HepG2 (cell line): ENCODE results near the gene CLCN2. TPM values are rescaled to one million over a fixed set of nuclear protein-coding genes. Genes with fewer than 3 reads are reported as not detected.

Source experiments
- ATRX ChIP-seq: sonication (generic); formaldehyde crosslinking; IDR thresholded peaks from 2 replicates; pipeline ENCODE4 v1.4.0; 2020; ENCODE audit warnings: missing genetic modification reagents, borderline replicate concordance
- EED ChIP-seq: sonication (generic); formaldehyde crosslinking; IDR thresholded peaks from 2 replicates; pipeline ENCODE4 v1.5.0; 2020; ENCODE audit warnings: mild to moderate bottlenecking, missing genetic modification reagents
- ERF ChIP-seq: IDR thresholded peaks from 2 replicates; pipeline ENCODE4 v1.6.1; 2018; ENCODE audit warnings: missing biosample characterization, missing genetic modification reagents
- HDAC6 ChIP-seq: fragments of 200-600 bp; sonication (generic); IDR thresholded peaks from 2 replicates; pipeline ENCODE4 v1.7.0; 2017; ENCODE audit warnings: mild to moderate bottlenecking, antibody characterized with exemption, low read length, low read depth
- HIVEP1 ChIP-seq: sonication (generic); formaldehyde crosslinking; IDR thresholded peaks from 2 replicates; pipeline ENCODE4 v1.4.0; 2020; ENCODE audit warnings: mild to moderate bottlenecking, missing genetic modification reagents
- HOXD1 ChIP-seq: sonication (generic); formaldehyde crosslinking; IDR thresholded peaks from 2 replicates; pipeline ENCODE4 v1.5.0; 2020; ENCODE audit warnings: missing genetic modification reagents
- KLF16 ChIP-seq, 2 experiments: sonication (generic) in 1 of 2; formaldehyde crosslinking in 1 of 2; IDR thresholded peaks; 2 replicates each; pipeline versions ENCODE4 v1.6.1 to v1.8.0; 2016 to 2023; ENCODE audit warnings: missing genetic modification reagents in 2 of 2, missing compliant biosample characterization in 1 of 2
- LCORL ChIP-seq, 2 experiments: fragments of 450-650 bp in 1 of 2; sonication (generic) in 1 of 2; formaldehyde crosslinking in 1 of 2; IDR thresholded peaks; 2 replicates each; pipeline versions ENCODE4 v1.5.0 to v1.6.1; 2017 to 2020; ENCODE audit warnings: antibody characterized with exemption in 1 of 2, missing genetic modification reagents in 1 of 2
- MTA1 ChIP-seq: sonication (generic); formaldehyde crosslinking; IDR thresholded peaks from 2 replicates; pipeline ENCODE4 v1.4.0; 2020; ENCODE audit warnings: missing genetic modification reagents, mild to moderate bottlenecking, borderline replicate concordance
- MTF1 ChIP-seq: sonication (generic); formaldehyde crosslinking; IDR thresholded peaks from 2 replicates; pipeline ENCODE4 v1.5.0; 2020; ENCODE audit warnings: missing genetic modification reagents
- XBP1 ChIP-seq: sonication (generic); formaldehyde crosslinking; IDR thresholded peaks from 2 replicates; pipeline ENCODE4 v1.5.0; 2020; ENCODE audit warnings: missing genetic modification reagents
- ZFX ChIP-seq: sonication (generic); formaldehyde crosslinking; IDR thresholded peaks from 2 replicates; pipeline ENCODE4 v1.4.0; 2020; ENCODE audit warnings: mild to moderate bottlenecking, low read depth, missing genetic modification reagents, moderate library complexity
- ZKSCAN1 ChIP-seq: fragments of 150-350 bp; IDR thresholded peaks from 2 replicates; pipeline ENCODE4 v1.6.1; 2014; ENCODE audit warnings: low read length
- ZNF225 ChIP-seq: sonication (generic); formaldehyde crosslinking; IDR thresholded peaks from 2 replicates; pipeline ENCODE4 v1.4.0; 2020; ENCODE audit warnings: mild to moderate bottlenecking, missing genetic modification reagents
- ZNF264 ChIP-seq: sonication (generic); formaldehyde crosslinking; IDR thresholded peaks from 2 replicates; pipeline ENCODE4 v1.4.0; 2020; ENCODE audit warnings: missing genetic modification reagents
- ZNF317 ChIP-seq: sonication (generic); formaldehyde crosslinking; IDR thresholded peaks from 2 replicates; pipeline ENCODE4 v1.5.0; 2020; ENCODE audit warnings: mild to moderate bottlenecking, missing genetic modification reagents
- ZNF383 ChIP-seq: sonication (generic); formaldehyde crosslinking; IDR thresholded peaks from 2 replicates; pipeline ENCODE4 v1.4.0; 2020; ENCODE audit warnings: missing genetic modification reagents, mild to moderate bottlenecking, borderline replicate concordance
- ZNF556 ChIP-seq: sonication (generic); formaldehyde crosslinking; IDR thresholded peaks from 2 replicates; pipeline ENCODE4 v1.4.0; 2020; ENCODE audit warnings: mild to moderate bottlenecking, missing genetic modification reagents, borderline replicate concordance
- ZNF772 ChIP-seq: sonication (generic); formaldehyde crosslinking; IDR thresholded peaks from 2 replicates; pipeline ENCODE4 v1.5.0; 2020; ENCODE audit warnings: mild to moderate bottlenecking, missing genetic modification reagents
- ZNF780A ChIP-seq: sonication (generic); formaldehyde crosslinking; IDR thresholded peaks from 2 replicates; pipeline ENCODE4 v1.8.0; 2022; ENCODE audit warnings: mild to moderate bottlenecking, missing genetic modification reagents, moderate library complexity
- polyA plus RNA-seq, 8 experiments: library from polyadenylated mRNA; depleted of rRNA in 3 of 8; stranded (reverse) in 7 of 8; unstranded in 1 of 8; fragments of >200 nt; fragmentation: Illumina TruSeq in 4 of 8; extraction: Trizol in 4 of 8; gene quantifications; 2 replicates each; pipeline versions ENCODE4 v1.2.1 to v1.2.3, GENCODE V29; 2011 to 2016; ENCODE audit warnings: low read depth in 4 of 8, missing spikeins in 1 of 8, mixed read lengths in 1 of 8; ENCODE audit not compliant: insufficient read depth in 1 of 8
- total RNA-seq, 5 experiments: library from RNA; depleted of rRNA; stranded (reverse); fragments of >200 nt; fragmentation: Illumina TruSeq; extraction: Trizol; gene quantifications; 2 replicates each; pipeline ENCODE4 v1.2.3, GENCODE V29; 2016; ENCODE audit warnings: low read depth in 1 of 5
- TF ChIP-seq, protein P1 (sequence below): sonication (generic); formaldehyde crosslinking; IDR thresholded peaks from 2 replicates; pipeline ENCODE4 v1.5.1; 2020; ENCODE audit warnings: mild to moderate bottlenecking, missing genetic modification reagents
- TF ChIP-seq, protein P2 (sequence below): sonication (generic); formaldehyde crosslinking; IDR thresholded peaks from 2 replicates; pipeline ENCODE4 v1.4.0; 2020; ENCODE audit warnings: mild to moderate bottlenecking, missing genetic modification reagents
- TF ChIP-seq, protein P3 (sequence below): sonication (generic); formaldehyde crosslinking; IDR thresholded peaks from 2 replicates; pipeline ENCODE4 v1.8.0; 2022; ENCODE audit warnings: mild to moderate bottlenecking, missing genetic modification reagents
- TF ChIP-seq, protein P4 (sequence below): sonication (generic); formaldehyde crosslinking; IDR thresholded peaks from 2 replicates; pipeline ENCODE4 v1.8.0; 2022; ENCODE audit warnings: missing genetic modification reagents, mild to moderate bottlenecking, moderate library complexity, borderline replicate concordance

Gene CLCN2
- total and polyA plus RNA-seq, 2 of the 13 experiments (the other 11 are each of a cell fraction or from before 2014, with no cell fraction given) = 11.4 to 13.5 TPM

DNA sequence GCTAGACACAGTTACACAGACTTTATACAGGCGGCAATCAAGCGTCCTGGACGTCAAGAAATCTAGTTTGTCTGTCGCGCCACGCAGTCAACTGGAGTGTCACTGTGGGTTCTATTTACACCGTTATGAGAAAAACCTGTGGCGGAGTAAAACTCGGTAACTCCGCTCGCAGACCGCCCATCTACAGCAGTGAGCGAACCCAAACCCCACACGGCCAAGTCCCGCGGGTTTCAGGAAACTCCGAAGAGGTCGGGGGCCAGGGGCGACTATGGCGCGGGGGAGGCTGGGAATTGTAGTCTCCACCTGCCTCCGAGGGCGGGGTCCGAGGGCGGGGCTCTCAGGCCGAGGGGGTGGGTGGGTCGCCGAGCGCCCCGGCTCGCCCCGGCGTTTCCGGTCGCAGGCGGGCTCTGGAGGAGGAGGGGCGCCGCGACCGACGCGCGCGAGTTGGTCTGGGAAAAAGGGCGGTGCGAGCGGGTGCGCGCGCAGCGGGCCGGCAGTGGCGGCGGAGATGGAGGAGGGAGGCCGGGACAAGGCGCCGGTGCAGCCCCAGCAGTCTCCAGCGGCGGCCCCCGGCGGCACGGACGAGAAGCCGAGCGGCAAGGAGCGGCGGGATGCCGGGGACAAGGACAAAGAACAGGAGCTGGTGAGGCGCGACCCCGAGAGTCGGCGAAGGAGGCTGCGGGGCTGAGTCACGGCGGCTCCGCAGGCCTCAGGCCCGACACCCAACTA, 62.5 kb downstream of the CLCN2 start, which contains the start of gene PSMD2 (continued):
- TF ChIP-seq, protein P1, sequence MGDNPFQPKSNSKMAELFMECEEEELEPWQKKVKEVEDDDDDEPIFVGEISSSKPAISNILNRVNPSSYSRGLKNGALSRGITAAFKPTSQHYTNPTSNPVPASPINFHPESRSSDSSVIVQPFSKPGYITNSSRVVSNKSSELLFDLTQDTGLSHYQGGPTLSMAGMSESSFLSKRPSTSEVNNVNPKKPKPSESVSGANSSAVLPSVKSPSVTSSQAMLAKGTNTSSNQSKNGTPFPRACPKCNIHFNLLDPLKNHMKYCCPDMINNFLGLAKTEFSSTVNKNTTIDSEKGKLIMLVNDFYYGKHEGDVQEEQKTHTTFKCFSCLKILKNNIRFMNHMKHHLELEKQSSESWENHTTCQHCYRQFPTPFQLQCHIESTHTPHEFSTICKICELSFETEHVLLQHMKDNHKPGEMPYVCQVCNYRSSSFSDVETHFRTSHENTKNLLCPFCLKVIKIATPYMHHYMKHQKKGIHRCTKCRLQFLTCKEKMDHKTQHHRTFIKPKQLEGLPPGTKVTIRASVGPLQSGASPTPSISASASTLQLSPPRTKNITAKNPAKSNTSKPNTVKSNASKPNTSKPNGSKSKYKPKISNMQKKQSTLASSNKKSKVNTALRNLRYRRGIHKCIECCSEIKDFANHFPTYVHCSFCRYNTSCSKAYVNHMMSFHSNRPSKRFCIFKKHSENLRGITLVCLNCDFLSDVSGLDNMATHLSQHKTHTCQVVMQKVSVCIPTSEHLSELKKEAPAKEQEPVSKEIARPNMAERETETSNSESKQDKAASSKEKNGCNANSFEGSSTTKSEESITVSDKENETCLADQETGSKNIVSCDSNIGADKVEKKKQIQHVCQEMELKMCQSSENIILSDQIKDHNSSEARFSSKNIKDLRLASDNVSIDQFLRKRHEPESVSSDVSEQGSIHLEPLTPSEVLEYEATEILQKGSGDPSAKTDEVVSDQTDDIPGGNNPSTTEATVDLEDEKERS (CRISPR knock-in tag) = no peak
- TF ChIP-seq ATRX (CRISPR knock-in tag) (no peak), ZFX (CRISPR knock-in tag) (peak; percentile 96), ZNF264 (CRISPR knock-in tag) (no peak), ZNF225 (peak; percentile 29; the same call in 1 of the 2 replicates), ZNF780A (no peak), LCORL (IDR thresholded peaks at IDR 0.05) (no peak), LCORL (CRISPR knock-in tag; IDR thresholded peaks at IDR 0.05) (no peak), KLF16 (CRISPR knock-in tag; IDR thresholded peaks at IDR 0.05) (no peak; a peak in 1 of 4 replicates), MTA1 (no peak), ZNF383 (no peak), MTF1 (CRISPR knock-in tag) (no peak), ZNF556 (CRISPR knock-in tag) (no peak), ZNF317 (CRISPR knock-in tag) (no peak), ERF (CRISPR knock-in tag) (peak; percentile 68; the same call in 1 of the 2 replicates), HIVEP1 (no peak), EED (CRISPR knock-in tag) (no peak), HDAC6 (no peak), HOXD1 (no peak; the same call in 1 of the 2 replicates), XBP1 (CRISPR knock-in tag) (no peak), ZKSCAN1 (no peak), ZNF772 (CRISPR knock-in tag) (no peak; the same call in 1 of the 2 replicates)
- TF ChIP-seq, protein P2, sequence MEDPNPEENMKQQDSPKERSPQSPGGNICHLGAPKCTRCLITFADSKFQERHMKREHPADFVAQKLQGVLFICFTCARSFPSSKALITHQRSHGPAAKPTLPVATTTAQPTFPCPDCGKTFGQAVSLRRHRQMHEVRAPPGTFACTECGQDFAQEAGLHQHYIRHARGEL (CRISPR knock-in tag) = no peak
- TF ChIP-seq, protein P3, sequence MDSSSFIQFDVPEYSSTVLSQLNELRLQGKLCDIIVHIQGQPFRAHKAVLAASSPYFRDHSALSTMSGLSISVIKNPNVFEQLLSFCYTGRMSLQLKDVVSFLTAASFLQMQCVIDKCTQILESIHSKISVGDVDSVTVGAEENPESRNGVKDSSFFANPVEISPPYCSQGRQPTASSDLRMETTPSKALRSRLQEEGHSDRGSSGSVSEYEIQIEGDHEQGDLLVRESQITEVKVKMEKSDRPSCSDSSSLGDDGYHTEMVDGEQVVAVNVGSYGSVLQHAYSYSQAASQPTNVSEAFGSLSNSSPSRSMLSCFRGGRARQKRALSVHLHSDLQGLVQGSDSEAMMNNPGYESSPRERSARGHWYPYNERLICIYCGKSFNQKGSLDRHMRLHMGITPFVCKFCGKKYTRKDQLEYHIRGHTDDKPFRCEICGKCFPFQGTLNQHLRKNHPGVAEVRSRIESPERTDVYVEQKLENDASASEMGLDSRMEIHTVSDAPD = no peak
- TF ChIP-seq, protein P4, sequence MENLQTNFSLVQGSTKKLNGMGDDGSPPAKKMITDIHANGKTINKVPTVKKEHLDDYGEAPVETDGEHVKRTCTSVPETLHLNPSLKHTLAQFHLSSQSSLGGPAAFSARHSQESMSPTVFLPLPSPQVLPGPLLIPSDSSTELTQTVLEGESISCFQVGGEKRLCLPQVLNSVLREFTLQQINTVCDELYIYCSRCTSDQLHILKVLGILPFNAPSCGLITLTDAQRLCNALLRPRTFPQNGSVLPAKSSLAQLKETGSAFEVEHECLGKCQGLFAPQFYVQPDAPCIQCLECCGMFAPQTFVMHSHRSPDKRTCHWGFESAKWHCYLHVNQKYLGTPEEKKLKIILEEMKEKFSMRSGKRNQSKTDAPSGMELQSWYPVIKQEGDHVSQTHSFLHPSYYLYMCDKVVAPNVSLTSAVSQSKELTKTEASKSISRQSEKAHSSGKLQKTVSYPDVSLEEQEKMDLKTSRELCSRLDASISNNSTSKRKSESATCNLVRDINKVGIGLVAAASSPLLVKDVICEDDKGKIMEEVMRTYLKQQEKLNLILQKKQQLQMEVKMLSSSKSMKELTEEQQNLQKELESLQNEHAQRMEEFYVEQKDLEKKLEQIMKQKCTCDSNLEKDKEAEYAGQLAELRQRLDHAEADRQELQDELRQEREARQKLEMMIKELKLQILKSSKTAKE (CRISPR knock-in tag) = no peak
